ELF-1 (cell line): Measurements from ENCODE around the gene TMEM256.

Experiments
- DNase-seq: peaks from one replicate; pipeline ENCODE4 v3.0.0-alpha.2; 2016; ENCODE audit warnings: low read depth, low spot score

The TMEM256 gene

GRCh38 chr17:7403977-7404736 is at the start of gene TMEM256:
Gene TMEM256, minus strand, starts transcription at chr17:7404097. Its CDS starts 13 bp downstream, at chr17:7404084.
- peak; percentile 100 for DNase-seq

GRCh38 chr17:7448461-7448860 is 44.6 kb upstream of the TMEM256 start:
- DNase-seq, result no peak

GRCh38 chr17:7445619-7445968 is 41.7 kb upstream of the TMEM256 start:
- DNase-seq, result peak; percentile 84

GRCh38 chr17:7444682-7445618 is 41.1 kb upstream of the TMEM256 start, which contains the start of gene CHRNB1:
Gene CHRNB1, plus strand, starts transcription at chr17:7445061. Its CDS starts 67 bp downstream, at chr17:7445128.
- DNase-seq, result peak; percentile 88

- no peak for DNase-seq
Observed at GRCh38 chr17:7443499-7444485, 39.9 kb upstream of the TMEM256 start.

GRCh38 chr17:7442142-7442541 is 38.2 kb upstream of the TMEM256 start:
- DNase-seq, result no peak

GRCh38 chr17:7441266-7441665 is 37.4 kb upstream of the TMEM256 start:
- peak; percentile 20 for DNase-seq

- peak; percentile 71 for DNase-seq
Observed at GRCh38 chr17:7440834-7441195, 36.9 kb upstream of the TMEM256 start.

GRCh38 chr17:7440113-7440833 is 36.4 kb upstream of the TMEM256 start:
- DNase-seq, result peak; percentile 59

- DNase-seq, result peak; percentile 28
Observed at GRCh38 chr17:7439462-7440112, 35.7 kb upstream of the TMEM256 start, which contains the start of gene FGF11. Gene FGF11, plus strand, starts transcription at chr17:7439512. Its CDS starts 109 bp downstream, at chr17:7439621.

- DNase-seq, result no peak
Observed at GRCh38 chr17:7438656-7439460, 35.0 kb upstream of the TMEM256 start.

GRCh38 chr17:7437950-7438614 is 34.2 kb upstream of the TMEM256 start:
- peak; percentile 67 for DNase-seq

- no peak for DNase-seq
Observed at GRCh38 chr17:7437369-7437863, 33.5 kb upstream of the TMEM256 start.

- peak; percentile 94 for DNase-seq
Observed at GRCh38 chr17:7436556-7437368, 32.9 kb upstream of the TMEM256 start.

GRCh38 chr17:7435676-7436555 is 32.0 kb upstream of the TMEM256 start:
- peak; percentile 85 for DNase-seq

- no peak for DNase-seq
Observed at GRCh38 chr17:7432296-7432695, 28.4 kb upstream of the TMEM256 start.

GRCh38 chr17:7431231-7431630 is 27.3 kb upstream of the TMEM256 start:
- no peak for DNase-seq
